C4-2B (cell line): ENCODE data around the gene LMAN2.

Experiments used
- CTCF ChIP-seq: fragments of 450-650 bp; conservative IDR thresholded peaks from 2 replicates; pipeline ENCODE4 v1.5.1; 2017; ENCODE audit warnings: mild to moderate bottlenecking
- ZFX ChIP-seq: fragments of 450-650 bp; IDR thresholded peaks from 2 replicates; pipeline ENCODE4 v1.6.1; 2017

DNA sequence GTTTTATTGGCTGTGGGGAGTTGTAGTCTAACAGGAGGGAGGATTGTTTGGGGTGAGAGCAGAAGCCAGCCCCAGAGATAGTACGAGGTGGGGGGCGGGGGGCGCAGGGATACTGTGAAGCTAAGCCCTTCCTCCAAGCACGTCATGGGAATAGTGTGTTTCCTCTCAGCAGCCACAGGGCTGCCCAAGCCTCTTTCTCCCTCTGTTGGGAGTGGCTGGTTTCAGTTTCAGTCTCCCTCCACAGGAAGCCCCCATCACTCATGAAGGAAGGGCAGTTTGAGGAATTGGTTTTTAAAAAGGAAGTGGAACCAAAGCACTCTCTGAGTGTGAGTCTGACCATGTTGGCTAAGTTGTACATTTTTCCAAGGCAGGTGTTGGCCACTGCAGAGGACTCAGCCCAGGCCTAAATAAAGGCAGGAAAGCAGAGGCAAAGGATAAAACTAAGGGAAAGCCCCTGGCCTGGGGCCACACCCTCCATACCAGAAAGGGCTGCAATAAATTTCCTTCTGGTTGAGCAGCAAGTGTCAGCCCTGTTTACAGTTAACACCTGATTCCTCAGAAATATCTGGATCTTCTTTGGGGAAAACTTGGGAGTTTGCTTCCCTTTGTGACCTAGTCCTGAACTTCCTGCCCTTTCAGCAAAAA, 51.1 kb downstream of the LMAN2 start:
- no peak for TF ChIP-seq CTCF
- no peak for TF ChIP-seq ZFX
